Choroid plexus epithelial cell (primary cell): ENCODE data around the gene S100A13.
"Not testable (repeated sequence)": the region's sequence is repeated elsewhere in the genome, so short reads cannot be mapped to it uniquely, and the experiment has no call there.

Experiments
- DNase-seq: peaks from one replicate; pipeline ENCODE4 v3.0.0-alpha.2; 2010; ENCODE audit warnings: low read depth
- H3K4me3 ChIP-seq: 2 replicates; pipeline ENCODE4 v1.5.1; 2011; ENCODE audit warnings: low read depth, mild to moderate bottlenecking, control low read depth, low read length, moderate library complexity
- CTCF ChIP-seq: conservative IDR thresholded peaks from 2 replicates; pipeline ENCODE4 v1.5.1; 2011; ENCODE audit warnings: low read depth, mild to moderate bottlenecking, control low read depth, inconsistent platforms, low read length, moderate library complexity

The S100A13 gene

DNA sequence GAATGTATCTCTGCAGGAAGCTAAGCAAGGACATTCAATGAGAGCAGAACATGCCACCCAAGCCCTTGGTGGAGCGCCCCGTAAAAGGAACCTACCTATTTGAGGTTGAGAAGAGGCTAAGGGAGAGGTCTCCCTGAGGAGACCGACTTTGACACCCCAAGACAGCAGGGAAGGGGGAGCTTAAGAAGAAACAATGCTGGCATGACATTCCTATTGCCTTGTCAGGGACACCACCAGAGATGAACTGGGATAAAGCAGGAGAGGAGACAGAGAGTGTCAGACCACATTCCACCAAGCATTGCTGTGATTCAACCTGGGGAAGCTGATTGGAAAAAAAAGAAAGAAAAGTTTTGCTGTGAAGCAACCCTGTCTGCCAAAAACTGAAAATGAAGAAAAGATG lies 48.4 kb downstream of the S100A13 start:
- TF ChIP-seq CTCF, result no peak
- no peak for DNase-seq
- no peak overlapping the region for H3K4me3 ChIP-seq

DNA sequence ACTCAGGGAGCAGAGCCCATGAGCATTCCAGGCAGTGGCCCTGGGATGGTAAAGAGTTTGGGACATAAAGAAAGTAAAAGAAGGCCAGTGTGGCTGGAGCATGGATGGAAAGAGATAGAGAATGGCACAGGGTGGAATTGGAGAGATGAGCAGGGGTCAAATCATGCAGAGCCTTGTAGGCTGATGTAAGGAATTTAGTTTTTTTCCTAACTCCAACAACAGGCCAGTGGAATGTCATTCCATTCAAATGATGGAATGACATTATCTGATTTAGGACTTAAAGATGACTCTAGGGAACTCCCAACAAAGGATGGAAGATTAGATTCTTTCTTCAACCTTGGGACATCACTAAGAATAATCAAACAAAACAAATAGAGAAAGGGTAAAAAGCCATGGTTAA lies 48.8 kb downstream of the S100A13 start:
- DNase-seq, result no peak
- no peak for TF ChIP-seq CTCF
- H3K4me3 ChIP-seq, result no peak overlapping the region

DNA sequence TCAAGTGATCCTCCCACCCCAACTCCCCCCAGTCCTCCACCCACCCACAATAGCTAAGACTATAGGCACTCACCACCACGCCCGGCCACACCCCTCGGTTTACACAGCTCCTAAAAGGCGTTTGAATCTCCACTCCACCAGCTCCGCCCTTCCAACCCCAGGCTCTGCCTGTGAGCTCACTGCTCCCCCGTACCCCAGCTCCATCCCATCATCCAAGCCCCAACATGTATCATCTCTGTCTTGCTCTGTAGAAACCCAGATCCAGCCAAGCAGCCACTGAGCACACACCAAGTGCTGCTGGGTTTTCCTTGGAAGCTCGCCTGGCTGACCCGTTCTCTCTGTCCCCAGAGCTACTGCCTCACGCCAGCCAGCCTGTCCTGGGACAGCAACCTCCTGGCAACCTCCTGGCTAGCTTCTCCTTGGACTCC lies 49.7 kb downstream of the S100A13 start:
- no peak for TF ChIP-seq CTCF
- H3K4me3 ChIP-seq, result no peak overlapping the region
- no peak for DNase-seq

DNA sequence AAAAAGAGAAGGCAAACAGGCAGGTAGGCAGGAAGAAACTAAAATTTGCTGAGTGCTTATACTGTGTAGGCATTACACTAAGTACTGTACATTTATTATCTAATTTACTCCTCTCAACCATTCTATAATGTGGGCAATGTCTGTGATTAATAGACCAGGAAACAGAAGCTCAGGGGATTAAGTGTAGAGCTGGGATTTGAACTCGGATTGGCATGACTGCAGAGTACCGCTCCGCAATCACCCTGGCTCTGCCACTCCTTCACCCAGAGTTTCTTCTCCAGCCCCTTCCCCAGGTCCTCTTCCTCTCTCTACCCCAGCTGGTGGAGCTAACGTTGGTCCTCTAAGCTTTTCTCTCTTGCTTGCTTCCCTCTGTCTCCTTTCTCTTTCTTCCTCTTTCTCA lies 50.2 kb downstream of the S100A13 start:
- TF ChIP-seq CTCF, result no peak
- DNase-seq, result no peak
- no peak overlapping the region for H3K4me3 ChIP-seq

- H3K4me3 ChIP-seq, DNase-seq: not testable (repeated sequence)
Observed at GRCh38 chr1:153575497-153575896, 51.8 kb downstream of the S100A13 start.

GRCh38 chr1:153575081-153575491 lies 52.2 kb downstream of the S100A13 start:
- DNase-seq, H3K4me3 ChIP-seq: not testable (repeated sequence)

DNA sequence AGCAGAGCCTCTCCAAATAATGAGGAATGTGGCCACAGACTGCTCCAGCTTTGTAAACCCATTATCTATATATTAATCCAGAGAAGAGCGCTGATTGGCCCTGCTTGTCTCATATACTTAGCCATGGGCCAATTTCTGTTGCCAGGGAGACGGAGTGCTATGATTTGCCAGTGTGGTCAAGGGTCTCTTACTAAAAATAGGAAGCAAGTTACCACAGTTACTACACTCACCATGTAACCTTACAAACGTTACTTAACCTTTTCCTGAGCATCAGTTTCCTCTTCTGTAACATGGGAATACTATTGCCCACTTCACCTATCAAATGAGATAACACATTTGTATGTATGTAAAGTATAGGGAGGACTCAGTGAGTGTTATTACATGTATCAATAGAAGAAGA lies 54.0 kb downstream of the S100A13 start:
- DNase-seq, result peak; percentile 53
- no peak for TF ChIP-seq CTCF
- no peak overlapping the region for H3K4me3 ChIP-seq

GRCh38 chr1:153572569-153573015 lies 54.7 kb downstream of the S100A13 start:
- TF ChIP-seq CTCF, result peak; percentile 96
- H3K4me3 ChIP-seq, result no peak overlapping the region
- DNase-seq, result peak; percentile 85
